Measurements from ENCODE around the gene NPEPL1. TPM values are rescaled to one million over a fixed set of nuclear protein-coding genes. Genes with fewer than 3 reads are reported as not detected.

Gene NPEPL1
- total and polyA plus RNA-seq, 2 donors (not counting 3 experiments of a cell fraction or from before 2014, with no cell fraction given), result 22.5 to 40.8 TPM

DNA sequence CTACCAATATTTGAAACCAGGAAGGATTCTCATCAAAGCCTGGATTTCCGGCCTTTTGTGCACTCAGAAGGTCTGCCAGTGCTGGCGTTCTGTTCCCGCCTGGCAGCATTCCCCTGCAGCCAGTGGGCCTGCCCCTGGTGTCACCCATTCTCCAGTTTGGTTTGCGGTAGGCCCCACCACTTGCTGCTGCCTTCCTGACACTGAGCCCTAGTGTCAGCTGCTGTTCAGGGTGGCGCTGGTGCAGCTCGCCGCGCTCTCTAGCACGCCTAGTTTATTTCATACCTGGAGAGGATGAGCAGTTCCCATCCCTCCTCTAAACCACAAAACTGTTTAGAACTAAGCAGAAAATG lies 9.5 kb downstream of the NPEPL1 start:
- Histone ChIP-seq H3K79me2 (ENCODE audit: control insufficient read depth, insufficient read depth, low read length) (no peaks in the 10 kb centered on the region), H3K27me3 (ENCODE audit: control insufficient read depth in 2 of 2, insufficient read depth in 2 of 2, low read length in 2 of 2) (no peaks in the 10 kb centered on the region), H3K4me3 (replicated peaks in 1 of 3; ENCODE audit: insufficient read depth in 1 of 3, low read depth in 1 of 3, low read length in 3 of 3) (no peak overlapping the region), H3K27ac (ENCODE audit: insufficient read depth, low read depth, low read length) (no peak overlapping the region), H4K20me1 (replicated peaks; ENCODE audit: control insufficient read depth, extremely low read depth, insufficient read depth, low read length) (no peaks in the 10 kb centered on the region), H3K9ac (replicated peaks; ENCODE audit: extremely low read depth, insufficient read depth, low read length) (no peak overlapping the region), H3K4me1 (ENCODE audit: control insufficient read depth, extremely low read depth, insufficient read depth, low read length) (no peaks in the 10 kb centered on the region), H3K36me3 (ENCODE audit: control insufficient read depth in 2 of 2, extremely low read depth in 1 of 2, insufficient read depth in 2 of 2, low read length in 2 of 2) (peaks cover 5 to 47% of the 10 kb centered on the region in 2 experiments), H3K9me3 (replicated peaks; ENCODE audit: control insufficient read depth, insufficient read depth, low read length) (no peaks in the 10 kb centered on the region), H3K4me2 (ENCODE audit: insufficient read depth, low read length) (no peak overlapping the region), H2AFZ (ENCODE audit: low read depth, low read length) (no peak overlapping the region), H3K9me1 (replicated peaks; ENCODE audit: control insufficient read depth, extremely low read depth, insufficient read depth, low read length) (no peaks in the 10 kb centered on the region)
- POLR2A ChIA-PET, result no interaction called here
- dilution Hi-C loops (cut with MboI; ENCODE audit: extremely low pct_ligation_motif_present, low sequenced_read_pairs) (no loop called here), intact Hi-C loops (cut with micrococcal nuclease) (no loop called here)
- DNase-seq (ENCODE audit: low read depth, low spot score) (no peak), FAIRE-seq (no peak)
- CTCF ChIA-PET, result interaction anchor here (4.8 kb wide), 1 partner anchor 221 kb away, joined by 22 read pairs; no protein-coding TSS in a partner anchor
- TF ChIP-seq FOS (IDR thresholded peaks at IDR 0.05; ENCODE audit: borderline replicate concordance, insufficient read depth, low read length) (no peak), GATA2 (IDR thresholded peaks at IDR 0.05; ENCODE audit: insufficient read depth, insufficient read length, low read depth, low read length) (no peak), POLR2AphosphoS5 (IDR thresholded peaks at IDR 0.05; ENCODE audit: insufficient read depth, low read depth, low read length) (no peak), POLR2A (IDR thresholded peaks at IDR 0.05; ENCODE audit: low read depth, low read length) (no peak), JUN (IDR thresholded peaks at IDR 0.05; ENCODE audit: borderline replicate concordance, insufficient read depth, insufficient read length, low read depth) (no peak), EZH2 (IDR thresholded peaks at IDR 0.05; ENCODE audit: borderline replicate concordance, low read depth, low read length, severe bottlenecking) (no peak), MYC (IDR thresholded peaks at IDR 0.05; ENCODE audit: low read depth, low read length) (no peak)
- TF ChIP-seq, protein P1, sequence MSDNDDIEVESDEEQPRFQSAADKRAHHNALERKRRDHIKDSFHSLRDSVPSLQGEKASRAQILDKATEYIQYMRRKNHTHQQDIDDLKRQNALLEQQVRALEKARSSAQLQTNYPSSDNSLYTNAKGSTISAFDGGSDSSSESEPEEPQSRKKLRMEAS (IDR thresholded peaks at IDR 0.05; ENCODE audit: insufficient read depth, insufficient read length), result no peak
- TF ChIP-seq, protein P2, sequence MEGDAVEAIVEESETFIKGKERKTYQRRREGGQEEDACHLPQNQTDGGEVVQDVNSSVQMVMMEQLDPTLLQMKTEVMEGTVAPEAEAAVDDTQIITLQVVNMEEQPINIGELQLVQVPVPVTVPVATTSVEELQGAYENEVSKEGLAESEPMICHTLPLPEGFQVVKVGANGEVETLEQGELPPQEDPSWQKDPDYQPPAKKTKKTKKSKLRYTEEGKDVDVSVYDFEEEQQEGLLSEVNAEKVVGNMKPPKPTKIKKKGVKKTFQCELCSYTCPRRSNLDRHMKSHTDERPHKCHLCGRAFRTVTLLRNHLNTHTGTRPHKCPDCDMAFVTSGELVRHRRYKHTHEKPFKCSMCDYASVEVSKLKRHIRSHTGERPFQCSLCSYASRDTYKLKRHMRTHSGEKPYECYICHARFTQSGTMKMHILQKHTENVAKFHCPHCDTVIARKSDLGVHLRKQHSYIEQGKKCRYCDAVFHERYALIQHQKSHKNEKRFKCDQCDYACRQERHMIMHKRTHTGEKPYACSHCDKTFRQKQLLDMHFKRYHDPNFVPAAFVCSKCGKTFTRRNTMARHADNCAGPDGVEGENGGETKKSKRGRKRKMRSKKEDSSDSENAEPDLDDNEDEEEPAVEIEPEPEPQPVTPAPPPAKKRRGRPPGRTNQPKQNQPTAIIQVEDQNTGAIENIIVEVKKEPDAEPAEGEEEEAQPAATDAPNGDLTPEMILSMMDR (IDR thresholded peaks at IDR 0.05; ENCODE audit: extremely low read depth in 1 of 2, insufficient read depth in 1 of 2, low read depth in 1 of 2, low read length in 2 of 2), result no peak
- BruUV-seq (replicated peaks), result no TSS peak

All from endothelial cell of umbilical vein (primary cell).